ENCODE data around the gene SAP130. TPM values are rescaled to one million over a fixed set of nuclear protein-coding genes. Genes with fewer than 3 reads are reported as not detected.

The SAP130 gene
- total RNA-seq, 4 donors from 2014 or later, result 6.1 to 14.2 (median 10.6) TPM

GRCh38 chr2:128037649-128038048 lies 9.8 kb upstream of the SAP130 start:
- WGBS, 2 donors, result 83 to 85% methylated on average over 5 of the region's 5 CpGs
- no peaks in the 10 kb centered on the region for H3K36me3 ChIP-seq

GRCh38 chr2:128036748-128037607 lies 9.1 kb upstream of the SAP130 start:
- TF ChIP-seq CTCF (IDR thresholded peaks at IDR 0.05), result no peak
- TF ChIP-seq POLR2A (IDR thresholded peaks at IDR 0.05), result no peak
- 89 to 90% methylated on average over 10 of the region's 10 CpGs for WGBS, 2 donors
- no peaks in the 10 kb centered on the region for H3K36me3 ChIP-seq

More at GRCh38 chr2:128037649-128038048, 9.8 kb upstream of the SAP130 start:
- TF ChIP-seq EP300 (IDR thresholded peaks at IDR 0.05), result no peak
- no peak for TF ChIP-seq POLR2A (IDR thresholded peaks at IDR 0.05)
- TF ChIP-seq CTCF (IDR thresholded peaks at IDR 0.05), result no peak
- H3K9me3 ChIP-seq, result peaks cover 0 to 32% (median 4%) of the 10 kb centered on the region in 4 donors
- no peaks in the 10 kb centered on the region for H3K4me1 ChIP-seq
- no peak overlapping the region for H3K4me3 ChIP-seq
- DNase-seq (ENCODE audit: low spot score in 2 of 2), result no peak
- H3K27ac ChIP-seq, result no peak overlapping the region
- H3K27me3 ChIP-seq, result no peaks in the 10 kb centered on the region

GRCh38 chr2:128032092-128032491 lies 4.2 kb upstream of the SAP130 start:
- no peak for DNase-seq (ENCODE audit: low spot score in 2 of 2)
- H3K27me3 ChIP-seq, result no peaks in the 10 kb centered on the region
- H3K4me3 ChIP-seq, result no peak overlapping the region
- no peak overlapping the region for H3K27ac ChIP-seq
- TF ChIP-seq CTCF (IDR thresholded peaks at IDR 0.05) (no peak), POLR2A (IDR thresholded peaks at IDR 0.05) (no peak), EP300 (IDR thresholded peaks at IDR 0.05) (no peak)
- peaks cover 0 to 10% (median 1%) of the 10 kb centered on the region in 4 donors for H3K9me3 ChIP-seq
- H3K4me1 ChIP-seq, result peaks cover 0 to 8% (median 0%) of the 10 kb centered on the region in 4 donors
- WGBS, 2 donors, result 67 to 81% methylated on average over 4 of the region's 4 CpGs
- H3K36me3 ChIP-seq, result no peaks in the 10 kb centered on the region

More at GRCh38 chr2:128036748-128037607, 9.1 kb upstream of the SAP130 start:
- Histone ChIP-seq H3K4me1 (no peaks in the 10 kb centered on the region), H3K27me3 (no peaks in the 10 kb centered on the region), H3K27ac (no peak overlapping the region), H3K4me3 (no peak overlapping the region), H3K9me3 (peaks cover 0 to 27% (median 4%) of the 10 kb centered on the region in 4 donors)
- DNase-seq (ENCODE audit: low spot score in 2 of 2), result no peak

GRCh38 chr2:128028668-128029054 lies 802 bp upstream of the SAP130 start:
- WGBS, 2 donors, result 0% methylated on average over 1 of the region's 1 CpG
- Histone ChIP-seq H3K9me3 (no peaks in the 10 kb centered on the region), H3K27ac (peak overlapping the region; percentile 53 to 97 (median 96)), H3K36me3 (peaks cover 0 to 3% (median 0%) of the 10 kb centered on the region in 3 donors), H3K4me1 (peaks cover 0 to 22% (median 0%) of the 10 kb centered on the region in 4 donors), H3K27me3 (no peaks in the 10 kb centered on the region), H3K4me3 (peak overlapping the region; percentile 70 to 97 (median 80))
- DNase-seq (ENCODE audit: low spot score in 2 of 2), result no peak
- TF ChIP-seq POLR2A (IDR thresholded peaks at IDR 0.05) (no peak), EP300 (IDR thresholded peaks at IDR 0.05) (no peak), CTCF (IDR thresholded peaks at IDR 0.05) (no peak)

GRCh38 chr2:128027278-128027800 lies 520 bp downstream of the SAP130 start:
- Histone ChIP-seq H3K36me3 (peaks cover 0 to 3% (median 0%) of the 10 kb centered on the region in 3 donors), H3K27me3 (no peaks in the 10 kb centered on the region), H3K4me1 (peaks cover 0 to 22% (median 0%) of the 10 kb centered on the region in 4 donors), H3K27ac (peak overlapping the region; percentile 82 to 97 (median 96)), H3K9me3 (no peaks in the 10 kb centered on the region), H3K4me3 (peak overlapping the region; percentile 70 to 97 (median 80))
- no CpG with 5 or more reads among the region's 51 CpGs for WGBS, 2 donors
- TF ChIP-seq POLR2A (IDR thresholded peaks at IDR 0.05) (no peak), CTCF (IDR thresholded peaks at IDR 0.05) (peak in 1 of 5 experiments; percentile 7), EP300 (IDR thresholded peaks at IDR 0.05) (peak in 1 of 2 donors; percentile 13)
- DNase-seq (ENCODE audit: low spot score in 2 of 2), result peak; percentile 96 to 99
